Keratinocyte (primary cell): ENCODE measurements around the gene TSPOAP1. TPM values are rescaled to one million over a fixed set of nuclear protein-coding genes. Genes with fewer than 3 reads are reported as not detected.

ENCODE experiments used
- DNase-seq: peaks from one replicate; pipeline ENCODE4 v3.0.0-alpha.2; 2011; ENCODE audit warnings: low read depth, missing footprints, low spot score
- FAIRE-seq: peaks from 2 replicates; lab custom pipeline; 2011; peaks lifted over from hg19 to GRCh38; lab: Jason Lieb, UNC
- H2AFZ ChIP-seq: 2 replicates; pipeline ENCODE4 v1.6.0; 2012; ENCODE audit warnings: low read length, control low read depth, inconsistent platforms; ENCODE audit not compliant: control insufficient read depth
- H3K27ac ChIP-seq: 2 replicates; pipeline ENCODE4 v1.5.1; 2011; ENCODE audit warnings: low read length; ENCODE audit not compliant: control insufficient read depth, insufficient read depth
- H3K27me3 ChIP-seq: 3 replicates; pipeline ENCODE4 v1.6.0; 2011; ENCODE audit warnings: low read length; ENCODE audit not compliant: control insufficient read depth, insufficient read depth; ENCODE audit errors: extremely low read depth
- H3K36me3 ChIP-seq, 2 experiments: 2 replicates in 1 of 2; 3 replicates in 1 of 2; pipeline ENCODE4 v1.5.1; 2011; ENCODE audit warnings: low read length in 2 of 2, mild to moderate bottlenecking in 1 of 2; ENCODE audit not compliant: control insufficient read depth in 2 of 2, insufficient read depth in 2 of 2; ENCODE audit errors: extremely low read depth in 1 of 2
- H3K4me1 ChIP-seq: 3 replicates; pipeline ENCODE4 v1.5.1; 2011; ENCODE audit warnings: low read length; ENCODE audit not compliant: control insufficient read depth, insufficient read depth; ENCODE audit errors: extremely low read depth
- H3K4me2 ChIP-seq: 3 replicates; pipeline ENCODE4 v1.6.0; 2011; ENCODE audit warnings: low read depth, low read length; ENCODE audit not compliant: control insufficient read depth, insufficient read depth; ENCODE audit errors: extremely low read depth
- H3K4me3 ChIP-seq, 3 experiments: fragments of 200-600 bp in 1 of 3; sonication (generic) in 1 of 3; 2 replicates in 2 of 3; 3 replicates in 1 of 3; pipeline ENCODE4 v1.5.1; 2011 to 2016; ENCODE audit warnings: low read length in 3 of 3, mild to moderate bottlenecking in 3 of 3, control low read depth in 2 of 3, inconsistent platforms in 1 of 3, low read depth in 1 of 3, mixed read lengths in 1 of 3, mixed run types in 1 of 3, moderate library complexity in 1 of 3; ENCODE audit not compliant: control insufficient read depth in 2 of 3, insufficient read depth in 2 of 3; ENCODE audit errors: extremely low read depth in 1 of 3
- H3K79me2 ChIP-seq: 2 replicates; pipeline ENCODE4 v1.6.0; 2012; ENCODE audit warnings: low read length; ENCODE audit not compliant: control insufficient read depth, insufficient read depth
- H3K9ac ChIP-seq: 3 replicates; pipeline ENCODE4 v1.6.0; 2011; ENCODE audit warnings: low read length; ENCODE audit not compliant: control insufficient read depth, insufficient read depth; ENCODE audit errors: extremely low read depth
- H3K9me1 ChIP-seq: 3 replicates; pipeline ENCODE4 v1.6.0; 2011; ENCODE audit warnings: low read length; ENCODE audit not compliant: control insufficient read depth, insufficient read depth; ENCODE audit errors: extremely low read depth
- H3K9me3 ChIP-seq: 2 replicates; pipeline ENCODE4 v1.5.1; 2012; ENCODE audit warnings: low read depth, low read length; ENCODE audit not compliant: control insufficient read depth
- H4K20me1 ChIP-seq: 3 replicates; pipeline ENCODE4 v1.6.0; 2011; ENCODE audit warnings: low read length; ENCODE audit not compliant: control insufficient read depth, insufficient read depth; ENCODE audit errors: extremely low read depth
- EZH2 ChIP-seq: IDR thresholded peaks from one replicate; pipeline ENCODE4 v1.6.1; 2012; ENCODE audit warnings: inconsistent platforms, mild to moderate bottlenecking, low read length, moderate library complexity
- dilution Hi-C: fragments of 300-500 bp; cut with MboI; formaldehyde crosslinking; loops from one replicate; pipeline ENCODE4 v1.7.0; 2020; ENCODE audit warnings: low sequenced_read_pairs; ENCODE audit not compliant: extremely low pct_ligation_motif_present
- polyA plus RNA-seq, 5 experiments: library from polyadenylated mRNA; depleted of rRNA in 3 of 5; stranded (reverse) in 3 of 5; stranded (forward) in 1 of 5; unstranded in 1 of 5; fragments of >200 nt; gene quantifications; 1 replicate in 1 of 5; 2 replicates in 3 of 5; 3 replicates in 1 of 5; pipeline versions ENCODE4 v1.2.1 to v1.2.3, GENCODE V29; 2011 to 2012; ENCODE audit warnings: missing spikeins in 2 of 5, low read depth in 1 of 5, low replicate concordance in 1 of 5
- TF ChIP-seq, protein P1 (sequence below), 3 experiments: IDR thresholded peaks in 1 of 3; conservative IDR thresholded peaks in 1 of 3; optimal IDR thresholded peaks in 1 of 3; 2 replicates in 2 of 3; 3 replicates in 1 of 3; pipeline versions ENCODE3 to v1.5.1; 2011; ENCODE audit warnings: low read length in 3 of 3, mild to moderate bottlenecking in 3 of 3, moderate library complexity in 2 of 3, control low read depth in 1 of 3, inconsistent platforms in 1 of 3; ENCODE audit not compliant: insufficient read depth in 2 of 3; ENCODE audit errors: extremely low read depth in 1 of 3

The TSPOAP1 gene
- polyA plus RNA-seq, 1 donor (not counting 4 experiments of a cell fraction or from before 2014, with no cell fraction given): 0.04 TPM

DNA sequence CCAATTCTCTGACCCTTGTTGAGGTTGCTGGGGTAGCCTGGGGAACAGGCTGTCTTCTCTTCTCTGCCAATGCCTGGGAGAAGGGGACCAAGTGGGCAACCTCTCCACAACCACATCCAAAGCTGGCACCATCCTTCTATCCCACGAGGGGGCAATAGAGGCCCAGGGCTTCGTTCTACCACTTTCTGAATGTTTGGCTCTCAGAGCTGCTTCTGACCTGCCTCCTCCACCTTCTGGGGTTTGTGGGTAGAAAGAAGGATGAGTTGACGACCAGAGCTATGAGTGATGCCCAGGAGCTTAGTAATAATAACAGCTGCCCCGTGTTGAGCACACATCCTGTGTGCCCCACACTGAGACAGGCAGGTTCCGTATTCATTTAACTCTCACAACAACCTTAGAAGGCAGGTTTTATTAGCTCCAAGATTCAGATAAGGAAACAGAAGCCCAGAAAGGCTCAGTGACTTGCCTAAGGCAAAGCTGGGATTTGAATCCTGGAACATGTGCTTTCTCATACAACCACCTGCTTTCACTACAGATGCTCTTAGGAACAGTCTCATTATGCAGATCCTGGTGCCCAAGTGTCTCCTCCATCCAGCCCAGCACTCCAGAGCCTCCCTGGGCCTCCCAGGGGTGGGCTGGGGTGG is 11.1 kb downstream of the TSPOAP1 start:
- no peaks in the 10 kb centered on the region for H3K27me3 ChIP-seq
- H3K9ac ChIP-seq: no peak overlapping the region
- H3K27ac ChIP-seq: no peak overlapping the region
- TF ChIP-seq EZH2: no peak
- TF ChIP-seq, protein P1, sequence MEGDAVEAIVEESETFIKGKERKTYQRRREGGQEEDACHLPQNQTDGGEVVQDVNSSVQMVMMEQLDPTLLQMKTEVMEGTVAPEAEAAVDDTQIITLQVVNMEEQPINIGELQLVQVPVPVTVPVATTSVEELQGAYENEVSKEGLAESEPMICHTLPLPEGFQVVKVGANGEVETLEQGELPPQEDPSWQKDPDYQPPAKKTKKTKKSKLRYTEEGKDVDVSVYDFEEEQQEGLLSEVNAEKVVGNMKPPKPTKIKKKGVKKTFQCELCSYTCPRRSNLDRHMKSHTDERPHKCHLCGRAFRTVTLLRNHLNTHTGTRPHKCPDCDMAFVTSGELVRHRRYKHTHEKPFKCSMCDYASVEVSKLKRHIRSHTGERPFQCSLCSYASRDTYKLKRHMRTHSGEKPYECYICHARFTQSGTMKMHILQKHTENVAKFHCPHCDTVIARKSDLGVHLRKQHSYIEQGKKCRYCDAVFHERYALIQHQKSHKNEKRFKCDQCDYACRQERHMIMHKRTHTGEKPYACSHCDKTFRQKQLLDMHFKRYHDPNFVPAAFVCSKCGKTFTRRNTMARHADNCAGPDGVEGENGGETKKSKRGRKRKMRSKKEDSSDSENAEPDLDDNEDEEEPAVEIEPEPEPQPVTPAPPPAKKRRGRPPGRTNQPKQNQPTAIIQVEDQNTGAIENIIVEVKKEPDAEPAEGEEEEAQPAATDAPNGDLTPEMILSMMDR (optimal IDR thresholded peaks at IDR 0.05 in 1 of 3, IDR thresholded peaks at IDR 0.05 in 1 of 3, conservative IDR thresholded peaks at IDR 0.05 in 1 of 3; ENCODE audit: extremely low read depth in 1 of 3, insufficient read depth in 2 of 3, low read length in 3 of 3): peak; percentile 90 to 94 (median 94)
- H3K4me1 ChIP-seq: peaks cover 8% of the 10 kb centered on the region
- FAIRE-seq: peak; percentile 93
- no peaks in the 10 kb centered on the region for H3K79me2 ChIP-seq
- no peaks in the 10 kb centered on the region for H3K9me3 ChIP-seq
- dilution Hi-C loops: no loop called here
- DNase-seq: peak; percentile 84
- H4K20me1 ChIP-seq: no peaks in the 10 kb centered on the region
- no peak overlapping the region for H2AFZ ChIP-seq
- H3K4me2 ChIP-seq: peak overlapping the region; percentile 11
- H3K9me1 ChIP-seq: peaks cover 2% of the 10 kb centered on the region
- no peak overlapping the region for H3K4me3 ChIP-seq
- H3K36me3 ChIP-seq: no peaks in the 10 kb centered on the region

DNA sequence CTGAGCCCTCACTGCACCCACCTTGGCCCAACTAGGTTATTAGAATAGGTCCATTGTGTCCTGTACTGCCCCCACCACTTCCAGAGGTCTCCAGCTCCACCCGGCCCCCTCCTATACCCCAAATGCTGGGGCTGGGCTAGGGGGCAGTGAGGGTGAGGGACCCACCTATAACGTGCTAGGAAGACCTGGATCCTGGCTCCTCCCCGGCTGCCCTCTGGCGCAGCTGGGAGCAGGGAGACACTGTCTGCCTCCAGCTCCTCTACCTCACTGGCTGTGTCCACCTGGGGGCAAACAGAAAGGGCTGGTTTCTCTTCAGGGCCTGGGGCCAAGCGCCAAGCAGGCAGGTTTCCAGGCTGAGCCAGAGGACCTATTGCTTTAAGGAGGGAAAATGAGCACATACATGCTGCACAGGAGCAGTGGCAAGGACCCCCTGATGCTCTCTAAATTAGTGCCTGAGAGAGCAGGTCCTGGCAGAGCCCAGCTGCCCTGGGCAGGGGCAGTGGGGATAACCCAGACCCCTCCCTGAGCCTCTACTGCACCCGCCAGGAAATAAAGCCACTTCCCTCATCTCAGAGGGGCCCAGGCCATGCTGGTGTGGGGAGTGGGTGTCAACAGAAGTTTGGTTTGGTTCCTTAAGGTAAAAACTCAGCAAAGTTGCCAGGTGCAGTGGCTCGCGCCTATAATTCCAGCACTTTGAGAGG is 12.2 kb downstream of the TSPOAP1 start:
- no peaks in the 10 kb centered on the region for H3K36me3 ChIP-seq
- DNase-seq (no peak), FAIRE-seq (no peak)
- H4K20me1 ChIP-seq: no peaks in the 10 kb centered on the region
- H2AFZ ChIP-seq: no peak overlapping the region
- dilution Hi-C loops: no loop called here
- no peaks in the 10 kb centered on the region for H3K27me3 ChIP-seq
- H3K9me3 ChIP-seq: no peaks in the 10 kb centered on the region
- H3K4me3 ChIP-seq: no peak overlapping the region
- no peak overlapping the region for H3K9ac ChIP-seq
- no peaks in the 10 kb centered on the region for H3K79me2 ChIP-seq
- peaks cover 2% of the 10 kb centered on the region for H3K9me1 ChIP-seq
- no peak overlapping the region for H3K27ac ChIP-seq
- H3K4me2 ChIP-seq: no peak overlapping the region
- peaks cover 8% of the 10 kb centered on the region for H3K4me1 ChIP-seq
- TF ChIP-seq EZH2: no peak
- TF ChIP-seq, protein P1 (optimal IDR thresholded peaks at IDR 0.05 in 1 of 3, IDR thresholded peaks at IDR 0.05 in 1 of 3, conservative IDR thresholded peaks at IDR 0.05 in 1 of 3; ENCODE audit: extremely low read depth in 1 of 3, insufficient read depth in 2 of 3, low read length in 3 of 3): no peak
